ENCODE data around the gene CABP4. TPM values are rescaled to one million over a fixed set of nuclear protein-coding genes. Genes with fewer than 3 reads are reported as not detected.
A peak's percentile ranks its signal among the peaks of the same experiment; 100 is the strongest.

The CABP4 gene
- total RNA-seq, 1 experiment from 2014 or later = not detected

- no peaks in the 10 kb centered on the region for H3K9me3 ChIP-seq (ENCODE audit: low read length)
- H3K36me3 ChIP-seq (ENCODE audit: insufficient read depth, low read length) = peaks cover 5% of the 10 kb centered on the region; the same call in 1 of the 2 replicates
- peak overlapping the region; percentile 95 for H3K9ac ChIP-seq (ENCODE audit: low read length)
- H4K20me1 ChIP-seq (ENCODE audit: insufficient read depth, low read depth, low read length) = peaks cover 7% of the 10 kb centered on the region; the same call in 1 of the 2 replicates
- peaks cover 69% of the 10 kb centered on the region for H3K4me1 ChIP-seq (ENCODE audit: low read length)
- H3K27ac ChIP-seq (ENCODE audit: low read length) = peak overlapping the region; percentile 100
- H2AFZ ChIP-seq (ENCODE audit: low read length) = no peak overlapping the region
- H3K4me2 ChIP-seq (ENCODE audit: low read depth, low read length, poor library complexity, severe bottlenecking) = peak overlapping the region; percentile 73
- no peaks in the 10 kb centered on the region for H3K9me2 ChIP-seq (replicated peaks; ENCODE audit: insufficient read depth, low read length)
- DNase-seq = peak; percentile 96
- no peaks in the 10 kb centered on the region for H3K27me3 ChIP-seq (ENCODE audit: low read length)
- H3K4me3 ChIP-seq (ENCODE audit: low read length) = peak overlapping the region; percentile 86
- peaks cover 24% of the 10 kb centered on the region for H3K79me2 ChIP-seq (ENCODE audit: low read length)
Observed at GRCh38 chr11:67436459-67437081, 18.6 kb upstream of the CABP4 start.

DNA sequence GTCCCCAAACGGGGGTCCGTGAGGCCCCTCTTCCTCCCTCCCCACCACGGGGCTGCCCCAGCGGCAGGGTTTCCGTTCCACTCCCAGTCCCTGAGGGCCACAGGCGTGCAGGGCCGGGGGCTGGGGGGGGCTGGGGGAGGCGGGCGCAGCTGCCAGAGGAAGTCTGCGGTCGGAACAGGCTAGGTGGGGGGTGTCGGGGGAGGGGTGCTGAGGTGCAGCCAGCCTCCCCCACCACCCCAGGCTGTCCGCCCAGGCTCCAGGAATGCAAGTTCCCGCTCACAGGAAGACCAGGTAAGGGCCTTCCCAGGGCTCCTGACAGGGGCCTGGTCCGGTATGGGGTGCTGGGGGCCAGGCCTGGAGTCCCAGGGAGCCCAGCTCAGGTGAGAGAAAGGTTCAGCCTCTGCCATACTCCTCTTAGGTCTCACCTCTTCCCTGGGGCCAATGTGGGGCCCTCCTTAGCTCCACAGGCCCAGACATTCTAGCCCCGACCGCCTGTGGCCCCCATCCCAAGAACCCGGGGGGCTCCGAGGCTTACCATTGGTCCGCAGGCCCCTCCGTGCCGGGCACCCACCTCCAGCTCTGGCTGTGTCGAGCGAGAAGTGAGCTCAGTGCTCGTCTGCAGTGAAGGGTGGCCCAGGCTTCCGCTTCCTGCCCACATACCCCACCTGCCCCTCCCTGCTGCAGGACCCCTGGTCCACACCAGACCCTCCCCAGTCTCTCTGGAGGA, 17.9 kb upstream of the CABP4 start, which contains the start of gene PTPRCAP:
PTPRCAP (minus strand) TSS at position 601 of the 727 bp plus-strand sequence; CDS start at position 538, 63 bp downstream.
- Histone ChIP-seq H3K9me3 (ENCODE audit: low read length) (no peaks in the 10 kb centered on the region), H3K9me2 (replicated peaks; ENCODE audit: insufficient read depth, low read length) (no peaks in the 10 kb centered on the region), H3K36me3 (ENCODE audit: insufficient read depth, low read length) (peaks cover 5% of the 10 kb centered on the region; the same call in 1 of the 2 replicates), H3K79me2 (ENCODE audit: low read length) (peaks cover 24% of the 10 kb centered on the region), H3K4me3 (ENCODE audit: low read length) (peak within 1 kb of the TSS; percentile 86), H3K4me1 (ENCODE audit: low read length) (peaks cover 69% of the 10 kb centered on the region), H3K27me3 (ENCODE audit: low read length) (no peaks in the 10 kb centered on the region), H2AFZ (ENCODE audit: low read length) (no peak within 1 kb of the TSS), H3K9ac (ENCODE audit: low read length) (peak within 1 kb of the TSS; percentile 95), H3K4me2 (ENCODE audit: low read depth, low read length, poor library complexity, severe bottlenecking) (peak within 1 kb of the TSS; percentile 73), H4K20me1 (ENCODE audit: insufficient read depth, low read depth, low read length) (peaks cover 7% of the 10 kb centered on the region; the same call in 1 of the 2 replicates), H3K27ac (ENCODE audit: low read length) (peak within 1 kb of the TSS; percentile 100)
- peak; percentile 93 for DNase-seq

- Histone ChIP-seq H3K9me3 (ENCODE audit: low read length) (no peaks in the 10 kb centered on the region), H3K27ac (ENCODE audit: low read length) (peak overlapping the region; percentile 100), H3K36me3 (ENCODE audit: insufficient read depth, low read length) (peaks cover 2% of the 10 kb centered on the region; the same call in 1 of the 2 replicates), H3K4me1 (ENCODE audit: low read length) (peaks cover 70% of the 10 kb centered on the region), H3K4me2 (ENCODE audit: low read depth, low read length, poor library complexity, severe bottlenecking) (peak overlapping the region; percentile 73), H3K27me3 (ENCODE audit: low read length) (no peaks in the 10 kb centered on the region), H3K79me2 (ENCODE audit: low read length) (peaks cover 24% of the 10 kb centered on the region), H3K9ac (ENCODE audit: low read length) (peak overlapping the region; percentile 95), H3K4me3 (ENCODE audit: low read length) (peak overlapping the region; percentile 86), H3K9me2 (replicated peaks; ENCODE audit: insufficient read depth, low read length) (no peaks in the 10 kb centered on the region), H4K20me1 (ENCODE audit: insufficient read depth, low read depth, low read length) (peaks cover 7% of the 10 kb centered on the region; the same call in 1 of the 2 replicates), H2AFZ (ENCODE audit: low read length) (no peak overlapping the region)
- no peak for DNase-seq
Observed at GRCh38 chr11:67437809-67438157, 17.4 kb upstream of the CABP4 start.

- Histone ChIP-seq H3K27ac (ENCODE audit: low read length) (peak overlapping the region; percentile 100), H3K4me1 (ENCODE audit: low read length) (peaks cover 70% of the 10 kb centered on the region), H3K9me3 (ENCODE audit: low read length) (no peaks in the 10 kb centered on the region), H3K36me3 (ENCODE audit: insufficient read depth, low read length) (no peaks in the 10 kb centered on the region), H3K9me2 (replicated peaks; ENCODE audit: insufficient read depth, low read length) (no peaks in the 10 kb centered on the region), H3K4me2 (ENCODE audit: low read depth, low read length, poor library complexity, severe bottlenecking) (peak overlapping the region; percentile 73), H2AFZ (ENCODE audit: low read length) (no peak overlapping the region), H4K20me1 (ENCODE audit: insufficient read depth, low read depth, low read length) (peaks cover 7% of the 10 kb centered on the region; the same call in 1 of the 2 replicates), H3K9ac (ENCODE audit: low read length) (peak overlapping the region; percentile 95), H3K27me3 (ENCODE audit: low read length) (no peaks in the 10 kb centered on the region), H3K4me3 (ENCODE audit: low read length) (peak overlapping the region; percentile 86), H3K79me2 (ENCODE audit: low read length) (peaks cover 24% of the 10 kb centered on the region)
- DNase-seq = peak; percentile 95
Observed at GRCh38 chr11:67438158-67438902, 16.8 kb upstream of the CABP4 start.

DNA sequence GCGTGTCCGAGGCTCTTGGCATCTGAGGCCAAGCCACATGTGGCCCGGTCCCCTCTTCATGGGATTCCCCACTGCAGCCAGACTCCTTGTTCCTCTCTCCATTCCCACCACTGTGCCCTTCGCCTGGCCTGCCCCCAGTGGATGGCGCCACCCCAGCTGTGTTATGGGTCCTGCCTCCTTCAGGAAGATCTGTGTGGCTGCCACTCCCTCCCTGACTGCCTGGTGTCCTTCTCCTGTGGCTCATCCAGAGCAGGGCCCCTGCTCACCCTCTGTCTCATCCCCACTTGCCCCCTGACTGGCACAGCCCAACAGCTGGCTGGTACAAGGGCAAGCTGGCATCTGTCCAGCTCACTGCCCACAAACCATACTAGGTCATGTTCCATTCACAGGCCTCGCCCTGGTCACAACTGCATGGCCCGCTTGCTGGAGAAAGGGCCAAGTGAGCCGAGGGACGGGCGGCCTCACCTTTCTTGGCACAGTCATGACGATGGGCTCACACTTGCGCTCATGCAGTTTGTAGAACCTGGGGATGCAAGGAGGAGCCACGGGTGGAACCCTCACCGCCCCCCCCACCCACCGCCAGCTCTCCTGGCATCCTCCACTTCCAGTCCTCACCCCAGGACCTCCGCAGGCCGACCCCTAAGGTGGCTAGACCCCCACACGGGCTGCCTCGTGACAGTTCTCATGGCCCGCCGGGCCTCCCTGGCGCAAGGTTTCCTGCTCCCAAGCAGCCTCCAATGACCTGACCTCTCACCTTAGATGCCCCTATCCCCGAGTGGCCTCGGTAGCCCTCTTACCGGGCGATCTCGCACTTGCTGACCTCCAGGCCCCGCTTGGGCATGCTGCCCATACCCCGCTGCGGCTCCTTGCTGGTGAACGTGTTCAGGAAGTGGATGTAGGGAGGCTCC, 15.6 kb upstream of the CABP4 start:
- H3K9me3 ChIP-seq (ENCODE audit: low read length) = no peaks in the 10 kb centered on the region

DNA sequence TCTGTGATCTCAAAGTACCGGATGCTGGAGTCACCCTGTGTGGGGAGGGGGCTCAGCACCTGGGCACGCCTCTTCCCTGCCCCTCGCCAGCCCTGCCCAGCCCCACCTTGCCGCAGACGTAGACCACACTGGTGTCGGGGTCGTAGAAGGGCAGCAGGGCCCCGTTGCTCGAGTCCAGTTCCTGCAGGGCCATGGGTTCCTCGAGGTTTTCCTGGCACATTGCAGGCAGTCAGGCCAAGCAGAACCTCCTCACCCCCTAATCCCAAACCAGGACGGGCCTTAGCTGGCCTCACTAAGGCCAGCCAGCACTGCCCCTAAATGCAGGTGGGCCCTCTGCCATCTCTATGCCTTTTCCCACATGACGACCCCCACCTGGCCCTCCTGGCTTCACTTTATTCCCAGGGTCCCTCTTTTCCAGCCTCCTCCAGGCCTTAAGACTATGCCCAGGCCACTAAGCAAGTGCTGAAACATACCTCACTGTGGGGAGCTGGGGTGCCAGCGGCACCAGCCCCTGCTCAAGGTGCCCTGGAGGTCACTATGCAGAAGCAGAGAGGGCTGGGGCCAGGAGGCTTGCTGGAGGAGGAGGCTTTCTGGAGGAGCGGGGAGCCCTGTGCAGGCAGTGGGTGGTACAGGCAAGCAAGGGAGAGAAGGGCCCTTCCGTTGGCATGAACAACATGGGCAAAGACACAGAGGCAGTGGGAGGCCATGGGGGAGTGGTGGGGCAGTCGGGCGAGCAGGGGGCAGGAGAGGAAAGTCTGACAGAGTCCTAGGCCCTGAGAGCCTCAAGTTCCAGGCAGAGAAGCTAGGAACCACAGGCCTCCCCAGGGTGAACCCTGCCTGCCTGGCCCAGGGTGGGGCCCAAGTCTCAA, 14.7 kb upstream of the CABP4 start:
- peaks cover 67% of the 10 kb centered on the region for H3K4me1 ChIP-seq (ENCODE audit: low read length)
- no peaks in the 10 kb centered on the region for H3K36me3 ChIP-seq (ENCODE audit: insufficient read depth, low read length)
- peak overlapping the region; percentile 56 for H3K27ac ChIP-seq (ENCODE audit: low read length)
- H2AFZ ChIP-seq (ENCODE audit: low read length) = no peak overlapping the region
- H3K9me2 ChIP-seq (replicated peaks; ENCODE audit: insufficient read depth, low read length) = no peaks in the 10 kb centered on the region
- no peaks in the 10 kb centered on the region for H3K27me3 ChIP-seq (ENCODE audit: low read length)
- H4K20me1 ChIP-seq (ENCODE audit: insufficient read depth, low read depth, low read length) = peaks cover 7% of the 10 kb centered on the region; the same call in 1 of the 2 replicates
- H3K79me2 ChIP-seq (ENCODE audit: low read length) = peaks cover 24% of the 10 kb centered on the region
- no peak overlapping the region for H3K4me3 ChIP-seq (ENCODE audit: low read length)
- no peaks in the 10 kb centered on the region for H3K9me3 ChIP-seq (ENCODE audit: low read length)
- DNase-seq = peak; percentile 58
- H3K9ac ChIP-seq (ENCODE audit: low read length) = peak overlapping the region; percentile 21; the same call in 1 of the 2 replicates
- no peak overlapping the region for H3K4me2 ChIP-seq (ENCODE audit: low read depth, low read length, poor library complexity, severe bottlenecking)

More for the DNA sequence above, 15.6 kb upstream of the CABP4 start:
- peak overlapping the region; percentile 95 for H3K9ac ChIP-seq (ENCODE audit: low read length)
- no peaks in the 10 kb centered on the region for H3K27me3 ChIP-seq (ENCODE audit: low read length)
- peak overlapping the region; percentile 73 for H3K4me2 ChIP-seq (ENCODE audit: low read depth, low read length, poor library complexity, severe bottlenecking)
- peak overlapping the region; percentile 86; the same call in 1 of the 2 replicates for H3K4me3 ChIP-seq (ENCODE audit: low read length)
- H2AFZ ChIP-seq (ENCODE audit: low read length) = no peak overlapping the region
- peak; percentile 46 for DNase-seq
- H3K9me2 ChIP-seq (replicated peaks; ENCODE audit: insufficient read depth, low read length) = no peaks in the 10 kb centered on the region
- H3K36me3 ChIP-seq (ENCODE audit: insufficient read depth, low read length) = no peaks in the 10 kb centered on the region
- H3K27ac ChIP-seq (ENCODE audit: low read length) = peak overlapping the region; percentile 100
- H3K4me1 ChIP-seq (ENCODE audit: low read length) = peaks cover 68% of the 10 kb centered on the region
- peaks cover 24% of the 10 kb centered on the region for H3K79me2 ChIP-seq (ENCODE audit: low read length)
- H4K20me1 ChIP-seq (ENCODE audit: insufficient read depth, low read depth, low read length) = peaks cover 7% of the 10 kb centered on the region; the same call in 1 of the 2 replicates
